PC-9 (cell line): Measurements from ENCODE around the gene RNF152. TPM values are rescaled to one million over a fixed set of nuclear protein-coding genes. Genes with fewer than 3 reads are reported as not detected.

ENCODE experiments used
- BruUV-seq: library from RNA; stranded (reverse); fragments of 400-500 nt; replicated peaks from 2 replicates; lab custom pipeline; 2021; lab: Mats Ljungman, UMichigan
- CTCF ChIA-PET: fragments of 300-600 bp; sonication (Branson Sonifier 250); formaldehyde crosslinking; loops from one replicate; lab custom pipeline; 2022; ENCODE audit warnings: antibody characterized with exemption; lab: Charles Lee
- POLR2A ChIA-PET: fragments of 300-600 bp; sonication (Branson Sonifier 250); formaldehyde crosslinking; loops from one replicate; lab custom pipeline; 2022; ENCODE audit warnings: antibody characterized with exemption; ENCODE audit not compliant: unreplicated experiment; lab: Charles Lee
- DNase-seq, 2 experiments: peaks; one replicate each; pipeline versions ENCODE4 v3.0.0 to v3.0.0-alpha.2; 2015 to 2022; ENCODE audit warnings: mixed read lengths in 1 of 2
- H2AFZ ChIP-seq: fragments of 200-600 bp; sonication (generic); 2 replicates; pipeline ENCODE4 v1.8.1; 2017; ENCODE audit warnings: antibody characterized with exemption
- H3F3A ChIP-seq: fragments of 200-600 bp; sonication (generic); 2 replicates; pipeline ENCODE4 v1.8.1; 2017; ENCODE audit warnings: antibody characterized with exemption, mild to moderate bottlenecking, low read depth; ENCODE audit not compliant: insufficient read depth
- H3K27ac ChIP-seq: fragments of 200-600 bp; sonication (generic); 2 replicates; pipeline ENCODE4 v1.6.1; 2016; ENCODE audit warnings: mixed run types
- H3K27me3 ChIP-seq: fragments of 200-600 bp; sonication (generic); 2 replicates; pipeline ENCODE4 v1.6.1; 2016; ENCODE audit warnings: low read depth, mixed run types; ENCODE audit not compliant: insufficient read depth
- H3K36me3 ChIP-seq: fragments of 200-600 bp; sonication (generic); 2 replicates; pipeline ENCODE4 v1.6.1; 2016; ENCODE audit warnings: low read depth, mixed run types
- H3K4me1 ChIP-seq: fragments of 200-600 bp; sonication (generic); replicated peaks from 2 replicates; pipeline ENCODE4 v1.6.1; 2016; ENCODE audit warnings: mixed run types; ENCODE audit not compliant: insufficient read depth
- H3K4me2 ChIP-seq: fragments of 200-600 bp; sonication (generic); 2 replicates; pipeline ENCODE4 v1.6.1; 2017; ENCODE audit warnings: mixed run types
- H3K4me3 ChIP-seq: fragments of 200-600 bp; sonication (generic); 2 replicates; pipeline ENCODE4 v1.6.1; 2016; ENCODE audit warnings: mixed run types
- H3K79me2 ChIP-seq: fragments of 200-600 bp; sonication (generic); 2 replicates; pipeline ENCODE4 v1.6.1; 2017; ENCODE audit warnings: low read depth, mixed run types
- H3K9me2 ChIP-seq: fragments of 200-600 bp; sonication (generic); 2 replicates; pipeline ENCODE4 v1.8.1; 2017; ENCODE audit warnings: mild to moderate bottlenecking; ENCODE audit not compliant: insufficient read depth
- H3K9me3 ChIP-seq: fragments of 200-600 bp; sonication (generic); 2 replicates; pipeline ENCODE4 v1.8.1; 2016; ENCODE audit warnings: low read depth; ENCODE audit not compliant: insufficient read depth
- H4K20me1 ChIP-seq: fragments of 200-600 bp; sonication (generic); 2 replicates; pipeline ENCODE4 v1.8.1; 2017; ENCODE audit not compliant: insufficient read depth
- EZH2 ChIP-seq: fragments of 200-600 bp; sonication (generic); IDR thresholded peaks from 2 replicates; pipeline ENCODE4 v1.8.0; 2017; ENCODE audit warnings: antibody characterized with exemption, low read depth
- intact Hi-C: fragments of 100-400 bp; cut with micrococcal nuclease; formaldehyde crosslinking; loops from one replicate; pipeline ENCODE4 v1.10.0; 2022; ENCODE audit not compliant: unreplicated experiment
- total RNA-seq: library from RNA; stranded (reverse); gene quantifications from 2 replicates; pipeline ENCODE4 v1.2.3, GENCODE V29; 2021
- TF ChIP-seq, protein P1 (sequence below): fragments of 200-600 bp; sonication (generic); conservative IDR thresholded peaks from 2 replicates; pipeline ENCODE4 v1.6.1; 2017; ENCODE audit warnings: mixed run types, antibody characterized with exemption, mild to moderate bottlenecking, moderate library complexity

Gene RNF152
- total RNA-seq, 1 experiment from 2014 or later, result not detected

DNA sequence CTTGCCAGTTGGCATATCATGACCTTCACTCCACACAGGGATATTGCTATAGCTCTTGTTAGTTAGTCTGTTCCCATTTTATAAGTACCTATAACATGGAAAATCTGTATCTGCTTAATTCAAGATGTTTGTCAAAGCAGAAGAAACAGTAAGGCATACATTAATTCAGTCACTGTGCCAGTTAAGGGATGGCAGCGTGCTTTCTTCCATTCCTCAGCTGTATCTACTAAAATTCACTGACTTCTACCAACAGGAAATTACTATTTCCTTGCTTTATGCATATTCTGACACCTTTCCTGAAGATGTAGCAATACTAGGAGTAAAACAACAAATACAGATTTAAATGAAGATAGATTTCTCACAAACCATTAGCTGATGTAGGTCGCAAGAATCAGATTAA, 59.9 kb downstream of the RNF152 start:
- no peaks in the 10 kb centered on the region for H3K9me3 ChIP-seq
- ChIA-PET CTCF (no interaction called here), POLR2A (no interaction called here)
- H3K79me2 ChIP-seq, result no peaks in the 10 kb centered on the region
- no peak overlapping the region for H3K4me2 ChIP-seq
- H4K20me1 ChIP-seq, result no peaks in the 10 kb centered on the region
- H3K27ac ChIP-seq, result no peak overlapping the region
- H3K4me1 ChIP-seq, result no peaks in the 10 kb centered on the region
- H3K4me3 ChIP-seq, result no peak overlapping the region
- intact Hi-C loops, result no loop called here
- H3K27me3 ChIP-seq, result no peaks in the 10 kb centered on the region
- no peaks in the 10 kb centered on the region for H3F3A ChIP-seq
- H2AFZ ChIP-seq, result no peak overlapping the region
- no TSS peak for BruUV-seq
- TF ChIP-seq, protein P1, sequence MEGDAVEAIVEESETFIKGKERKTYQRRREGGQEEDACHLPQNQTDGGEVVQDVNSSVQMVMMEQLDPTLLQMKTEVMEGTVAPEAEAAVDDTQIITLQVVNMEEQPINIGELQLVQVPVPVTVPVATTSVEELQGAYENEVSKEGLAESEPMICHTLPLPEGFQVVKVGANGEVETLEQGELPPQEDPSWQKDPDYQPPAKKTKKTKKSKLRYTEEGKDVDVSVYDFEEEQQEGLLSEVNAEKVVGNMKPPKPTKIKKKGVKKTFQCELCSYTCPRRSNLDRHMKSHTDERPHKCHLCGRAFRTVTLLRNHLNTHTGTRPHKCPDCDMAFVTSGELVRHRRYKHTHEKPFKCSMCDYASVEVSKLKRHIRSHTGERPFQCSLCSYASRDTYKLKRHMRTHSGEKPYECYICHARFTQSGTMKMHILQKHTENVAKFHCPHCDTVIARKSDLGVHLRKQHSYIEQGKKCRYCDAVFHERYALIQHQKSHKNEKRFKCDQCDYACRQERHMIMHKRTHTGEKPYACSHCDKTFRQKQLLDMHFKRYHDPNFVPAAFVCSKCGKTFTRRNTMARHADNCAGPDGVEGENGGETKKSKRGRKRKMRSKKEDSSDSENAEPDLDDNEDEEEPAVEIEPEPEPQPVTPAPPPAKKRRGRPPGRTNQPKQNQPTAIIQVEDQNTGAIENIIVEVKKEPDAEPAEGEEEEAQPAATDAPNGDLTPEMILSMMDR, result no peak
- no peak for TF ChIP-seq EZH2
- DNase-seq, result no peak
- no peaks in the 10 kb centered on the region for H3K36me3 ChIP-seq
- H3K9me2 ChIP-seq, result no peaks in the 10 kb centered on the region; the same call in 1 of the 2 replicates

DNA sequence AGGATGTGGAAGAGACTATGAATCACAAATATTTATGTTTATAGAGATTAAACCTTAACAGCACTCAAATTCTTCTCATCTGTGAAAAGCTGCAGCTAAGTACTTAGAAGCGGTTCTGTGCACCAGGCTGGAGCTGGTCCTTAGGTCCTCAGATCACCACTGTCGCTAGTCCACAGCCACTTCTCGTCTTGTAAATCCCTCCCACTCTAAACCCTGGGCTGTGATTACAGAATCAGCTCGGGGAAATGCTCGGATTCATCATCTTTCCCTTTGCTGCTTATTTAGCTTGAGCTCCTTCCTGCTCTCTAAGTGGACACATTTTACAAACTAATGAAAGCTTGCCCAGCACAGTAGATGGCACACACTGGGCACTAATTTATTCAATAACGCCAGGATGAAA, 61.7 kb downstream of the RNF152 start:
- POLR2A ChIA-PET, result no interaction called here
- H2AFZ ChIP-seq, result no peak overlapping the region
- CTCF ChIA-PET, result no interaction called here
- no peaks in the 10 kb centered on the region for H3K36me3 ChIP-seq
- no TSS peak for BruUV-seq
- H3K4me1 ChIP-seq, result no peaks in the 10 kb centered on the region
- intact Hi-C loops, result no loop called here
- H3K4me2 ChIP-seq, result no peak overlapping the region
- H3K27me3 ChIP-seq, result no peaks in the 10 kb centered on the region
- no peak overlapping the region for H3K27ac ChIP-seq
- H3K9me2 ChIP-seq, result no peaks in the 10 kb centered on the region; the same call in 1 of the 2 replicates
- no peaks in the 10 kb centered on the region for H3K9me3 ChIP-seq
- no peak overlapping the region for H3K4me3 ChIP-seq
- TF ChIP-seq EZH2, result no peak
- TF ChIP-seq, protein P1, result no peak
- H4K20me1 ChIP-seq, result no peaks in the 10 kb centered on the region
- H3K79me2 ChIP-seq, result no peaks in the 10 kb centered on the region
- DNase-seq, result no peak
- no peaks in the 10 kb centered on the region for H3F3A ChIP-seq

DNA sequence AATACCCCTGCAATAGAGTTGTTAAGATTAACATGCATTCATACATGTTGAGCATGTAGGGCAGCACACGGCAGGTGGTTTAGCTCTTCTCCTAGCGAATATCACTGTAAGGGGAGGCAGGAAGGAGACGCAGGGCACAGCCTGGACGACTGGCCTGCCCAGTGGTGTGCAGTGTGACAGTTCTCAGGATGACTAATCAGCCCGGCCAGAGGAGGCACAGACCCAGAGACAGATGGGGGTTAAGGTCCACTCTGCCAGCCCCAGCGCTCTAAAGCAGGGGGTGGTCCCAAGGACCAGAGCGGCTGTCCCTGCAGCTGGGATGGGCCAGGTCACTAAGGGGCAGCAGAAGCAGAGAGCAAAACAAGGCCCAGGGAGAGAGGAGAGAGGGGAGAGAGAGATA, 63.7 kb downstream of the RNF152 start:
- no peak for DNase-seq
- no peak overlapping the region for H3K4me2 ChIP-seq
- intact Hi-C loops, result no loop called here
- H3K27me3 ChIP-seq, result no peaks in the 10 kb centered on the region
- CTCF ChIA-PET, result no interaction called here
- H3K27ac ChIP-seq, result no peak overlapping the region
- H3K9me3 ChIP-seq, result no peaks in the 10 kb centered on the region
- H3K4me1 ChIP-seq, result no peaks in the 10 kb centered on the region
- POLR2A ChIA-PET, result no interaction called here
- no TSS peak for BruUV-seq
- no peaks in the 10 kb centered on the region for H4K20me1 ChIP-seq
- no peaks in the 10 kb centered on the region for H3K79me2 ChIP-seq
- TF ChIP-seq, protein P1, result no peak
- no peak for TF ChIP-seq EZH2
- H3K36me3 ChIP-seq, result no peaks in the 10 kb centered on the region
- no peak overlapping the region for H3K4me3 ChIP-seq
- H3F3A ChIP-seq, result no peaks in the 10 kb centered on the region
- H2AFZ ChIP-seq, result no peak overlapping the region
- no peaks in the 10 kb centered on the region; the same call in 1 of the 2 replicates for H3K9me2 ChIP-seq
